H9 (cell line): ENCODE results near the gene CYSLTR2. TPM values are rescaled to one million over a fixed set of nuclear protein-coding genes. Genes with fewer than 3 reads are reported as not detected.

Source experiments
- DNase-seq: peaks from one replicate; pipeline ENCODE4 v3.0.0-alpha.2; 2017
- H2AFZ ChIP-seq: one replicate; pipeline ENCODE4 v1.6.1; 2013; ENCODE audit warnings: mild to moderate bottlenecking, low read length, control low read depth, moderate library complexity
- H2AK5ac ChIP-seq: 2 replicates; pipeline ENCODE4 v1.6.1; 2013; ENCODE audit warnings: low read length, control low read depth, mixed read lengths; ENCODE audit not compliant: insufficient read length
- H2BK120ac ChIP-seq: one replicate; pipeline ENCODE4 v1.6.1; 2013; ENCODE audit warnings: low read depth, mild to moderate bottlenecking, low read length, control low read depth, inconsistent platforms; ENCODE audit not compliant: poor library complexity, severe bottlenecking
- H2BK12ac ChIP-seq: 2 replicates; pipeline ENCODE4 v1.6.1; 2013; ENCODE audit warnings: low read length, control low read depth, mixed read lengths, low read depth; ENCODE audit not compliant: insufficient read length
- H2BK15ac ChIP-seq: 2 replicates; pipeline ENCODE4 v1.6.1; 2013; ENCODE audit warnings: low read depth, low read length, control low read depth
- H2BK20ac ChIP-seq: one replicate; pipeline ENCODE4 v1.6.1; 2013; ENCODE audit warnings: low read depth, mild to moderate bottlenecking, low read length, control low read depth, inconsistent platforms; ENCODE audit not compliant: poor library complexity, severe bottlenecking
- H2BK5ac ChIP-seq: 2 replicates; pipeline ENCODE4 v1.6.1; 2013; ENCODE audit warnings: low read length, control low read depth, mixed read lengths; ENCODE audit not compliant: insufficient read length
- H3K14ac ChIP-seq: 2 replicates; pipeline ENCODE4 v1.6.1; 2013; ENCODE audit warnings: low read length, control low read depth; ENCODE audit not compliant: insufficient read depth
- H3K18ac ChIP-seq: 2 replicates; pipeline ENCODE4 v1.6.1; 2013; ENCODE audit warnings: low read depth, mild to moderate bottlenecking, mixed read lengths, low read length, control low read depth; ENCODE audit not compliant: insufficient read length
- H3K23ac ChIP-seq: 2 replicates; pipeline ENCODE4 v1.6.1; 2013; ENCODE audit warnings: low read length, control low read depth, mixed read lengths, low read depth; ENCODE audit not compliant: insufficient read length
- H3K23me2 ChIP-seq: 2 replicates; pipeline ENCODE4 v1.6.1; 2013; ENCODE audit warnings: low read depth, mild to moderate bottlenecking, mixed read lengths, low read length, control low read depth; ENCODE audit not compliant: insufficient read length, poor library complexity, severe bottlenecking
- H3K27ac ChIP-seq: 2 replicates; pipeline ENCODE4 v1.5.1; 2013; ENCODE audit warnings: low read length, control low read depth, mixed read lengths, low read depth; ENCODE audit not compliant: insufficient read length
- H3K27me3 ChIP-seq: 2 replicates; pipeline ENCODE4 v1.6.1; 2013; ENCODE audit warnings: low read length, control low read depth, inconsistent platforms; ENCODE audit not compliant: insufficient read depth
- H3K4ac ChIP-seq: 2 replicates; pipeline ENCODE4 v1.6.1; 2013; ENCODE audit warnings: low read depth, mild to moderate bottlenecking, control low read depth, inconsistent platforms, low read length, moderate library complexity
- H3K4me1 ChIP-seq: 2 replicates; pipeline ENCODE4 v1.6.1; 2013; ENCODE audit warnings: low read length, control low read depth, inconsistent platforms; ENCODE audit not compliant: insufficient read depth
- H3K4me2 ChIP-seq: 2 replicates; pipeline ENCODE4 v1.6.1; 2013; ENCODE audit warnings: low read length, control low read depth, mixed read lengths; ENCODE audit not compliant: insufficient read length, insufficient read depth
- H3K56ac ChIP-seq: 2 replicates; pipeline ENCODE4 v1.6.1; 2013; ENCODE audit warnings: low read depth, mild to moderate bottlenecking, mixed read lengths, low read length, control low read depth; ENCODE audit not compliant: insufficient read length
- H3K79me1 ChIP-seq: 2 replicates; pipeline ENCODE4 v1.6.1; 2013; ENCODE audit warnings: low read depth, mild to moderate bottlenecking, moderate library complexity, low read length, control low read depth, inconsistent platforms; ENCODE audit not compliant: insufficient read depth, poor library complexity, severe bottlenecking
- H3K79me2 ChIP-seq: 2 replicates; pipeline ENCODE4 v1.6.1; 2013; ENCODE audit warnings: low read length, control low read depth, inconsistent platforms; ENCODE audit not compliant: insufficient read depth
- H3K9ac ChIP-seq: 2 replicates; pipeline ENCODE4 v1.6.1; 2013; ENCODE audit warnings: low read length, control low read depth, mixed read lengths; ENCODE audit not compliant: insufficient read length; ENCODE audit errors: extremely low read depth
- H3K9me3 ChIP-seq: one replicate; pipeline ENCODE4 v1.6.1; 2013; ENCODE audit warnings: low read depth, low read length, inconsistent platforms; ENCODE audit not compliant: control insufficient read depth
- H3T11ph ChIP-seq: one replicate; pipeline ENCODE4 v1.6.1; 2013; ENCODE audit warnings: mild to moderate bottlenecking, low read length, control low read depth, inconsistent platforms
- H4K20me1 ChIP-seq: one replicate; pipeline ENCODE4 v1.6.1; 2013; ENCODE audit not compliant: control insufficient read depth, insufficient read length, insufficient read depth
- H4K5ac ChIP-seq: 2 replicates; pipeline ENCODE4 v1.6.1; 2013; ENCODE audit warnings: low read depth, mild to moderate bottlenecking, mixed read lengths, low read length, control low read depth; ENCODE audit not compliant: insufficient read length
- H4K8ac ChIP-seq: replicated peaks from 2 replicates; pipeline ENCODE4 v1.6.1; 2013; ENCODE audit warnings: low read length, control low read depth, mixed read lengths, low read depth; ENCODE audit not compliant: insufficient read length
- H4K91ac ChIP-seq: 2 replicates; pipeline ENCODE4 v1.6.1; 2013; ENCODE audit warnings: low read depth, mild to moderate bottlenecking, moderate library complexity, mixed read lengths, low read length, control low read depth; ENCODE audit not compliant: insufficient read length
- H3K27ac Mint-ChIP-seq, 3 experiments: 2 replicates in 2 of 3; 3 replicates in 1 of 3; pipeline ENCODE4 v1.8.0; 2020 to 2021; ENCODE audit warnings: mixed read lengths in 3 of 3, mild to moderate bottlenecking in 1 of 3, moderate library complexity in 1 of 3
- H3K27me3 Mint-ChIP-seq: 2 replicates; pipeline ENCODE4 v1.8.0; 2021; ENCODE audit warnings: low read depth, mild to moderate bottlenecking, moderate library complexity, mixed read lengths
- H3K36me3 Mint-ChIP-seq, 3 experiments: 2 replicates in 2 of 3; 3 replicates in 1 of 3; pipeline ENCODE4 v1.8.0; 2020 to 2021; ENCODE audit warnings: low read depth in 3 of 3, mixed read lengths in 3 of 3; ENCODE audit not compliant: insufficient read depth in 1 of 3
- H3K4me1 Mint-ChIP-seq, 2 experiments: 2 replicates each; pipeline ENCODE4 v1.8.0; 2020; ENCODE audit warnings: mixed read lengths in 2 of 2
- H3K4me3 Mint-ChIP-seq, 2 experiments: 2 replicates in 1 of 2; 3 replicates in 1 of 2; pipeline ENCODE4 v1.8.0; 2020 to 2021; ENCODE audit warnings: mild to moderate bottlenecking in 2 of 2, mixed read lengths in 2 of 2, moderate library complexity in 1 of 2
- H3K9me3 Mint-ChIP-seq, 2 experiments: 2 replicates in 1 of 2; 3 replicates in 1 of 2; pipeline ENCODE4 v1.8.0; 2020; ENCODE audit warnings: mild to moderate bottlenecking in 2 of 2, mixed read lengths in 2 of 2, moderate library complexity in 1 of 2
- WGBS: extraction: QIAGEN DNeasy Blood & Tissue Kit; methylation state at CpG from one replicate; pipeline ENCODE4 v1.1.7; 2013; ENCODE audit warnings: missing lambda C conversion rate, low lambda C conversion rate, mixed read lengths; ENCODE audit not compliant: insufficient read length; ENCODE audit errors: extremely low coverage; 5-methylcytosine and 5-hydroxymethylcytosine counted together
- total RNA-seq: library from RNA; stranded (reverse); gene quantifications from 2 replicates; pipeline ENCODE4 v1.2.1, GENCODE V29; 2021
- TF ChIP-seq, protein P1 (sequence below): fragments of 200-600 bp; sonication (generic); conservative IDR thresholded peaks from 3 replicates; pipeline ENCODE4 v1.8.0; 2021; ENCODE audit warnings: antibody characterized with exemption, mild to moderate bottlenecking

CYSLTR2 gene
- total RNA-seq, 1 experiment from 2014 or later = not detected

DNA sequence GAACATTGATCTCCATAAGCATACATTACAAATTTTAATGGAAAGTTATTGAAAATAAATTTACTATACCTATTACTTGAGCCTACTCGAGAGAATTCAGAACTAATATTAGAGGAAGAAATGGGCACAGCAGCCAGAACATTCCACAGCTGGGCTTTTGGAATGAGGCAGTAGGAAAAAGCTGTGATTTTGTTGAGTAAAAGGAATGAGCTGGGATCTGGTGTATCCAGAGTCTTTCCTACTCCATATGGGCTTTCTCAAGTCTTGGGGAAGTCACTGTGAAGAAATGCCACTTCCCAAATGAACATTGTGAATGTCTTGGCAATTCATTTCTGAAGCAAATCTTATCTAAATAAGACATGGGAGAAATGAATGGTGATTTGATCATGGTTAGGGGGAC is 93.1 kb downstream of the CYSLTR2 start:
- no peaks in the 10 kb centered on the region for H3K9me3 ChIP-seq
- H3K9me3 Mint-ChIP-seq = peaks cover 0 to 3% of the 10 kb centered on the region in 2 experiments; a peak in 1 of 5 replicates
- no peak overlapping the region for H2BK20ac ChIP-seq
- H3K4me3 Mint-ChIP-seq = no peak overlapping the region
- H3K27ac Mint-ChIP-seq = no peak overlapping the region
- H3K14ac ChIP-seq = no peak overlapping the region
- peaks cover 5 to 6% of the 10 kb centered on the region in 2 experiments for H3K4me1 Mint-ChIP-seq
- H3K79me2 ChIP-seq = no peaks in the 10 kb centered on the region
- H3K79me1 ChIP-seq = no peaks in the 10 kb centered on the region
- no peak overlapping the region for H3K56ac ChIP-seq
- no peaks in the 10 kb centered on the region for H3K36me3 Mint-ChIP-seq
- H2BK5ac ChIP-seq = no peak overlapping the region
- no CpG with 5 or more reads among the region's 1 CpG for WGBS
- no peak overlapping the region for H3K9ac ChIP-seq
- H2BK12ac ChIP-seq = no peak overlapping the region
- no peak overlapping the region for H3K27ac ChIP-seq
- no peak overlapping the region for H2BK120ac ChIP-seq
- no peak overlapping the region for H4K8ac ChIP-seq
- TF ChIP-seq, protein P1, sequence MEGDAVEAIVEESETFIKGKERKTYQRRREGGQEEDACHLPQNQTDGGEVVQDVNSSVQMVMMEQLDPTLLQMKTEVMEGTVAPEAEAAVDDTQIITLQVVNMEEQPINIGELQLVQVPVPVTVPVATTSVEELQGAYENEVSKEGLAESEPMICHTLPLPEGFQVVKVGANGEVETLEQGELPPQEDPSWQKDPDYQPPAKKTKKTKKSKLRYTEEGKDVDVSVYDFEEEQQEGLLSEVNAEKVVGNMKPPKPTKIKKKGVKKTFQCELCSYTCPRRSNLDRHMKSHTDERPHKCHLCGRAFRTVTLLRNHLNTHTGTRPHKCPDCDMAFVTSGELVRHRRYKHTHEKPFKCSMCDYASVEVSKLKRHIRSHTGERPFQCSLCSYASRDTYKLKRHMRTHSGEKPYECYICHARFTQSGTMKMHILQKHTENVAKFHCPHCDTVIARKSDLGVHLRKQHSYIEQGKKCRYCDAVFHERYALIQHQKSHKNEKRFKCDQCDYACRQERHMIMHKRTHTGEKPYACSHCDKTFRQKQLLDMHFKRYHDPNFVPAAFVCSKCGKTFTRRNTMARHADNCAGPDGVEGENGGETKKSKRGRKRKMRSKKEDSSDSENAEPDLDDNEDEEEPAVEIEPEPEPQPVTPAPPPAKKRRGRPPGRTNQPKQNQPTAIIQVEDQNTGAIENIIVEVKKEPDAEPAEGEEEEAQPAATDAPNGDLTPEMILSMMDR = no peak
- H2AK5ac ChIP-seq = no peak overlapping the region
- no peak for DNase-seq
- 0 out of 2 replicates have a peak, but pooled peaks cover 3% of the 10 kb centered on the region for H3K27me3 Mint-ChIP-seq
- no peak overlapping the region for H3K18ac ChIP-seq
- no peak overlapping the region for H3K23ac ChIP-seq
- H3K4me2 ChIP-seq = no peak overlapping the region
- no peak overlapping the region for H2AFZ ChIP-seq
- H4K20me1 ChIP-seq = no peaks in the 10 kb centered on the region
- no peak overlapping the region for H4K91ac ChIP-seq
- no peak overlapping the region for H4K5ac ChIP-seq
- H3T11ph ChIP-seq = no peak overlapping the region
- H3K27me3 ChIP-seq = no peaks in the 10 kb centered on the region
- H3K4me1 ChIP-seq = no peaks in the 10 kb centered on the region
- H3K23me2 ChIP-seq = no peaks in the 10 kb centered on the region
- no peak overlapping the region for H2BK15ac ChIP-seq
- H3K4ac ChIP-seq = no peak overlapping the region
